ENCODE results near the gene S100A14. TPM values are rescaled to one million over a fixed set of nuclear protein-coding genes. Genes with fewer than 3 reads are reported as not detected.

The S100A14 gene
- total RNA-seq, 2 donors from 2014 or later, result 4.2 to 4.9 TPM

GRCh38 chr1:153627715-153628626 lies 11.8 kb upstream of the S100A14 start, which contains the start of gene S100A1:
Gene S100A1 (plus strand): TSS chr1:153628434. CDS start chr1:153630522, 2,088 bp downstream.
- no peaks in the 10 kb centered on the region for H3K27me3 ChIP-seq (replicated peaks; ENCODE audit: insufficient read depth)
- ATAC-seq (ENCODE audit: insufficient number of reproducible peaks, low FRiP score, low read depth) (no peak), DNase-seq (ENCODE audit: low spot score) (no peak)
- H3K4me1 ChIP-seq (ENCODE audit: control insufficient read depth in 1 of 2, low read depth in 2 of 2), result peaks cover 6 to 35% of the 10 kb centered on the region in 2 donors
- H3K27ac ChIP-seq, result peak within 1 kb of the TSS; percentile 84 to 91
- H3K9me3 ChIP-seq, result no peaks in the 10 kb centered on the region
- H3K36me3 ChIP-seq, result no peaks in the 10 kb centered on the region
- TF ChIP-seq CTCF (IDR thresholded peaks at IDR 0.05), result no peak
- H3K4me3 ChIP-seq, result peak within 1 kb of the TSS; percentile 79

- Histone ChIP-seq H3K4me3 (peak within 1 kb of the TSS; percentile 79), H3K4me1 (ENCODE audit: control insufficient read depth in 1 of 2, low read depth in 2 of 2) (peaks cover 6 to 35% of the 10 kb centered on the region in 2 donors), H3K9me3 (no peaks in the 10 kb centered on the region), H3K36me3 (no peaks in the 10 kb centered on the region), H3K27me3 (replicated peaks; ENCODE audit: insufficient read depth) (no peaks in the 10 kb centered on the region), H3K27ac (peak within 1 kb of the TSS; percentile 84 to 91)
- ATAC-seq (ENCODE audit: insufficient number of reproducible peaks, low FRiP score, low read depth) (no peak), DNase-seq (ENCODE audit: low spot score) (peak; percentile 30)
- peak; percentile 56 for TF ChIP-seq CTCF (IDR thresholded peaks at IDR 0.05)
These were observed 11.0 kb upstream of the S100A14 start, which contains the start of gene S100A13 for GRCh38 chr1:153626904-153627714. Gene S100A13 (minus strand): TSS chr1:153627505. CDS start chr1:153626472, 1,033 bp downstream.

- peaks cover 6 to 35% of the 10 kb centered on the region in 2 donors for H3K4me1 ChIP-seq (ENCODE audit: control insufficient read depth in 1 of 2, low read depth in 2 of 2)
- ATAC-seq (ENCODE audit: insufficient number of reproducible peaks, low FRiP score, low read depth) (no peak), DNase-seq (ENCODE audit: low spot score) (no peak)
- no peaks in the 10 kb centered on the region for H3K36me3 ChIP-seq
- no peaks in the 10 kb centered on the region for H3K9me3 ChIP-seq
- peak overlapping the region; percentile 79 for H3K4me3 ChIP-seq
- H3K27ac ChIP-seq, result peak overlapping the region; percentile 84 to 91
- TF ChIP-seq CTCF (IDR thresholded peaks at IDR 0.05), result no peak
- no peaks in the 10 kb centered on the region for H3K27me3 ChIP-seq (replicated peaks; ENCODE audit: insufficient read depth)
These were observed 10.4 kb upstream of the S100A14 start for GRCh38 chr1:153626477-153626903.

GRCh38 chr1:153624965-153625611 lies 9.0 kb upstream of the S100A14 start:
- Histone ChIP-seq H3K4me3 (no peak overlapping the region), H3K9me3 (no peaks in the 10 kb centered on the region), H3K27me3 (replicated peaks; ENCODE audit: insufficient read depth) (no peaks in the 10 kb centered on the region), H3K36me3 (no peaks in the 10 kb centered on the region), H3K4me1 (ENCODE audit: control insufficient read depth in 1 of 2, low read depth in 2 of 2) (peaks cover 6 to 32% of the 10 kb centered on the region in 2 donors), H3K27ac (no peak overlapping the region)
- no peak for TF ChIP-seq CTCF (IDR thresholded peaks at IDR 0.05)
- no peak for ATAC-seq (ENCODE audit: insufficient number of reproducible peaks, low FRiP score, low read depth)
- no peak for DNase-seq (ENCODE audit: low spot score)

Measured in thoracic aorta (tissue), 2 donors.